22Rv1 (cell line): ENCODE data around the gene FAM184B.

Experiments used
- H3K27ac ChIP-seq: fragments of 450-650 bp; 2 replicates; pipeline ENCODE4 v1.5.1; 2017
- ZFX ChIP-seq: fragments of 450-650 bp; IDR thresholded peaks from 2 replicates; pipeline ENCODE4 v1.6.1; 2017; ENCODE audit warnings: antibody characterized with exemption, borderline replicate concordance
- TF ChIP-seq, protein P1 (sequence below): fragments of 450-650 bp; IDR thresholded peaks from 2 replicates; pipeline ENCODE4 v1.5.1; 2017; ENCODE audit warnings: mild to moderate bottlenecking

The FAM184B gene

DNA sequence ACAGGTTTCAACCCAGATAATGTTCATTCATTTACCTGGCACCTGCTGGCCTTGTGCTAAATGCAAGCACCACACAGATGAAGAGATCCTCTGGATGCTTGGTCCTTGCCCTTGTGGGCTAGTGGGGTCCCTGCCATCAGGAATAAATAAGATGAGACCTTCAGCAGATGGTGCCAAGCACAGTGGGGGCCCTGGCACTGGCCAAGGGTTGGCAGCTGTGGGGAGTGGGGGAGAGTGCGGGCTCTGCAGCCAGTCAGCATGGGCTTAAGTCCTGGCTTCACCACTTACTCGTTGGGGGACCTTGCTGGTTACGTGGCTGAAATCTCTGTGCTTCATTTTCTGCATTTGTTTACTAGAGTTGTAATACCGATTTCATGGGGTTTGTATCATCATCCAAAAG lies 197.5 kb downstream of the FAM184B start:
- no peak for TF ChIP-seq ZFX
- no peak overlapping the region for H3K27ac ChIP-seq

DNA sequence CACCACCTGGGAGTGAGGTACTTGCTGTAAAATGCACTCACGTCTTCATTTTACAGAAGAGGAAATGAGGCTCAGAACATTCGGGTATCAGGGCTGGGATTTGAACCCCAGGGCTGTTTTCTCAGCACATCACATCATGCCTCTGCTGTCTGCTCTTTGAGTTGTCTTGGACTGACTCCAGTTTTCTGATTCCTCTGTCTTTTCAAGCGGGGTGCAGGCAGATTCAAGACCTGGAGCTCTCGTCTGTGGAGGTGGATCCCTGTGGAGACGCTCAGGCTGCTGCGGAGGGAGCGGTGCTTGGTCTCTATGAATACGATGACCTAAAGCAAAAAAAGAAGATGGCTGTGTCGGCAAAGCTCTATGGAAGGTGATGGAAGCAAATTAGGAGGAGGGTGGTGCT lies 198.1 kb downstream of the FAM184B start:
- TF ChIP-seq, protein P1, sequence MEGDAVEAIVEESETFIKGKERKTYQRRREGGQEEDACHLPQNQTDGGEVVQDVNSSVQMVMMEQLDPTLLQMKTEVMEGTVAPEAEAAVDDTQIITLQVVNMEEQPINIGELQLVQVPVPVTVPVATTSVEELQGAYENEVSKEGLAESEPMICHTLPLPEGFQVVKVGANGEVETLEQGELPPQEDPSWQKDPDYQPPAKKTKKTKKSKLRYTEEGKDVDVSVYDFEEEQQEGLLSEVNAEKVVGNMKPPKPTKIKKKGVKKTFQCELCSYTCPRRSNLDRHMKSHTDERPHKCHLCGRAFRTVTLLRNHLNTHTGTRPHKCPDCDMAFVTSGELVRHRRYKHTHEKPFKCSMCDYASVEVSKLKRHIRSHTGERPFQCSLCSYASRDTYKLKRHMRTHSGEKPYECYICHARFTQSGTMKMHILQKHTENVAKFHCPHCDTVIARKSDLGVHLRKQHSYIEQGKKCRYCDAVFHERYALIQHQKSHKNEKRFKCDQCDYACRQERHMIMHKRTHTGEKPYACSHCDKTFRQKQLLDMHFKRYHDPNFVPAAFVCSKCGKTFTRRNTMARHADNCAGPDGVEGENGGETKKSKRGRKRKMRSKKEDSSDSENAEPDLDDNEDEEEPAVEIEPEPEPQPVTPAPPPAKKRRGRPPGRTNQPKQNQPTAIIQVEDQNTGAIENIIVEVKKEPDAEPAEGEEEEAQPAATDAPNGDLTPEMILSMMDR, result no peak
- no peak for TF ChIP-seq ZFX
- no peak overlapping the region for H3K27ac ChIP-seq

DNA sequence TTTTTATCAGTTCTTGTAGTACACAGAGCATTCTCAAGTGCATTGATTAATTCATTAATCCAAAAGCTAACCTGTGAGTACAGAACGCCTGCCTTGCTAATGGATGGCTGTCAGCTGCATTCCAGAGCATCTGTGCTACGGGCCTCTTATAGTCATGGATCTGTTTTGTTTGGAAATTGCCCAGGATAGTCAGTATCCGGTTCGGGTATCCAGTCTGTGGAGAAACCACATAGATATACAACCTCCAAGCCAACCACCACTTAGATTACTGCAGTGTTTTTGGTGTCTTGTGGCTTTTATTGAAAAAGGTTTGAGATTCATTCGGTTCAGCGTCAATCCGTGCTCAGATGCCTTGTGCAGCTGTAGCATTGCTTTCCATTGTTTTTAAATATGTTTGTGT lies 200.5 kb downstream of the FAM184B start:
- H3K27ac ChIP-seq, result no peak overlapping the region
- no peak for TF ChIP-seq ZFX
- TF ChIP-seq, protein P1, result no peak
